CD14-positive monocyte (primary cell): Measurements from ENCODE around the gene GGT1. TPM values are rescaled to one million over a fixed set of nuclear protein-coding genes. Genes with fewer than 3 reads are reported as not detected.

Experiments used
- DNase-seq, 3 donors: peaks; one replicate each; pipeline ENCODE4 v3.0.0-alpha.2; 2011 to 2022
- H2AFZ ChIP-seq: 2 replicates; pipeline ENCODE4 v1.6.0; 2012; ENCODE audit warnings: mild to moderate bottlenecking, low read depth, low read length, inconsistent platforms; ENCODE audit not compliant: insufficient read depth, poor library complexity, severe bottlenecking
- H3K27ac ChIP-seq, 2 donors: 1 replicate in 1 of 2; 2 replicates in 1 of 2; pipeline ENCODE4 v1.5.1; 2012 to 2013; ENCODE audit warnings: low read length in 2 of 2, control low read depth in 1 of 2, inconsistent platforms in 1 of 2, low read depth in 1 of 2, mild to moderate bottlenecking in 1 of 2
- H3K27me3 ChIP-seq, 2 donors: one replicate each; pipeline versions ENCODE4 v1.6.0 to v1.6.1; 2011 to 2013; ENCODE audit warnings: low read length in 2 of 2; ENCODE audit not compliant: control insufficient read depth in 2 of 2, insufficient read depth in 2 of 2
- H3K36me3 ChIP-seq, 2 donors: replicated peaks in 1 of 2; 1 replicate in 1 of 2; 2 replicates in 1 of 2; pipeline versions ENCODE4 v1.5.1 to v1.6.1; 2012 to 2013; ENCODE audit warnings: low read length in 2 of 2, control low read depth in 1 of 2, inconsistent platforms in 1 of 2, mild to moderate bottlenecking in 1 of 2; ENCODE audit not compliant: insufficient read depth in 2 of 2, control insufficient read depth in 1 of 2
- H3K4me1 ChIP-seq, 2 donors: 1 replicate in 1 of 2; 2 replicates in 1 of 2; pipeline versions ENCODE4 v1.5.1 to v1.6.1; 2012 to 2013; ENCODE audit warnings: low read length in 2 of 2, control low read depth in 1 of 2, inconsistent platforms in 1 of 2, mild to moderate bottlenecking in 1 of 2, moderate library complexity in 1 of 2; ENCODE audit not compliant: insufficient read depth in 2 of 2, control insufficient read depth in 1 of 2
- H3K4me2 ChIP-seq: replicated peaks from 2 replicates; pipeline ENCODE3; 2012; ENCODE audit warnings: low read length, moderate library complexity, mild to moderate bottlenecking; ENCODE audit not compliant: poor library complexity, severe bottlenecking; ENCODE audit errors: extremely low read depth
- H3K4me3 ChIP-seq, 3 experiments: fragments of 200-600 bp in 1 of 3; sonication (generic) in 1 of 3; replicated peaks in 1 of 3; 1 replicate in 2 of 3; 2 replicates in 1 of 3; pipeline ENCODE4 v1.5.1; 2011 to 2013; ENCODE audit warnings: low read length in 3 of 3, mild to moderate bottlenecking in 3 of 3, control low read depth in 2 of 3, low read depth in 2 of 3, inconsistent platforms in 1 of 3, moderate library complexity in 1 of 3
- H3K79me2 ChIP-seq: 2 replicates; pipeline ENCODE4 v1.6.0; 2012; ENCODE audit warnings: mild to moderate bottlenecking, control low read depth, inconsistent platforms, low read length, moderate library complexity; ENCODE audit not compliant: insufficient read depth
- H3K9ac ChIP-seq: 2 replicates; pipeline ENCODE4 v1.6.0; 2017; ENCODE audit warnings: low read length, mild to moderate bottlenecking; ENCODE audit not compliant: insufficient read depth, poor library complexity, severe bottlenecking
- H3K9me3 ChIP-seq, 2 donors: replicated peaks in 1 of 2; 1 replicate in 1 of 2; 2 replicates in 1 of 2; pipeline versions ENCODE4 v1.5.1 to v1.6.1; 2012 to 2013; ENCODE audit warnings: low read length in 2 of 2, control low read depth in 1 of 2; ENCODE audit not compliant: control insufficient read depth in 1 of 2, insufficient read depth in 1 of 2
- H4K20me1 ChIP-seq: 2 replicates; pipeline ENCODE4 v1.6.0; 2012; ENCODE audit warnings: mild to moderate bottlenecking, low read length, control low read depth, moderate library complexity; ENCODE audit not compliant: insufficient read depth
- H3K27ac Mint-ChIP-seq, 7 donors: one replicate each; pipeline ENCODE4 v1.8.0; 2020; ENCODE audit warnings: mild to moderate bottlenecking in 7 of 7, mixed read lengths in 7 of 7, moderate library complexity in 6 of 7, inconsistent platforms in 2 of 7
- H3K27me3 Mint-ChIP-seq, 3 donors: one replicate each; pipeline ENCODE4 v1.8.0; 2021 to 2022; ENCODE audit warnings: low read depth in 3 of 3, mild to moderate bottlenecking in 3 of 3, mixed read lengths in 3 of 3, moderate library complexity in 3 of 3, inconsistent platforms in 1 of 3
- H3K36me3 Mint-ChIP-seq, 2 donors: one replicate each; pipeline ENCODE4 v1.8.0; 2020; ENCODE audit warnings: mixed read lengths in 2 of 2, inconsistent platforms in 1 of 2, mild to moderate bottlenecking in 1 of 2
- H3K4me1 Mint-ChIP-seq: one replicate; pipeline ENCODE4 v1.8.0; 2020; ENCODE audit warnings: mild to moderate bottlenecking, mixed read lengths
- H3K4me3 Mint-ChIP-seq, 2 donors: one replicate each; pipeline ENCODE4 v1.8.0; 2020; ENCODE audit warnings: mild to moderate bottlenecking in 2 of 2, mixed read lengths in 2 of 2, moderate library complexity in 1 of 2
- H3K9me3 Mint-ChIP-seq, 7 donors: one replicate each; pipeline ENCODE4 v1.8.0; 2020 to 2022; ENCODE audit warnings: mixed read lengths in 7 of 7, mild to moderate bottlenecking in 6 of 7, moderate library complexity in 6 of 7, inconsistent platforms in 2 of 7
- CTCF ChIP-seq: fragments of 200-600 bp; IDR thresholded peaks from one replicate; pipeline ENCODE4 v1.8.0; 2022; ENCODE audit warnings: antibody characterized with exemption, mild to moderate bottlenecking
- WGBS: methylation state at CpG from one replicate; pipeline ENCODE4 v1.1.5; 2013; ENCODE audit warnings: missing lambda C conversion rate; ENCODE audit not compliant: insufficient coverage; 5-methylcytosine and 5-hydroxymethylcytosine counted together
- intact Hi-C, 2 donors: fragments of 100-400 bp; cut with micrococcal nuclease; formaldehyde crosslinking; loops; one replicate each; pipeline versions ENCODE4 v1.15.0 to v1.15.1; 2023
- polyA plus RNA-seq, 3 donors: library from polyadenylated mRNA; depleted of rRNA in 1 of 3; unstranded in 2 of 3; stranded (reverse) in 1 of 3; fragments of 300-500 nt in 2 of 3; fragments of >200 nt in 1 of 3; fragmentation: Illumina TruSeq in 2 of 3; gene quantifications; 1 replicate in 2 of 3; 2 replicates in 1 of 3; pipeline ENCODE4 v1.2.3, GENCODE V29; 2012 to 2021

GGT1 gene
- polyA plus RNA-seq, 3 donors, result 16.0 to 26.5 (median 25.5) TPM

- Histone ChIP-seq H2AFZ (no peak overlapping the region), H3K27me3 (no peaks in the 10 kb centered on the region), H3K9ac (no peak overlapping the region), H3K4me3 (no peak overlapping the region), H3K4me2 (no peak overlapping the region), H3K36me3 (no peaks in the 10 kb centered on the region), H3K4me1 (peaks cover 8 to 15% of the 10 kb centered on the region in 2 donors), H3K79me2 (no peaks in the 10 kb centered on the region), H3K9me3 (no peaks in the 10 kb centered on the region), H4K20me1 (no peaks in the 10 kb centered on the region), H3K27ac (no peak overlapping the region)
- H3K27ac Mint-ChIP-seq, result peak overlapping the region in 1 of 7 donors; percentile 71
- DNase-seq, result no peak
- H3K4me1 Mint-ChIP-seq, result peaks cover 9% of the 10 kb centered on the region
- WGBS, result 97% methylated on average over 6 of the region's 6 CpGs
- peaks cover 0 to 9% (median 2%) of the 10 kb centered on the region in 3 donors for H3K27me3 Mint-ChIP-seq
- no peak for TF ChIP-seq CTCF
- intact Hi-C loops, result no loop called here
- no peaks in the 10 kb centered on the region for H3K9me3 Mint-ChIP-seq
- no peaks in the 10 kb centered on the region for H3K36me3 Mint-ChIP-seq
- no peak overlapping the region for H3K4me3 Mint-ChIP-seq
Observed at GRCh38 chr22:24591286-24591830, 11.6 kb upstream of the GGT1 start.

GRCh38 chr22:24592058-24592850, 10.7 kb upstream of the GGT1 start:
- Histone ChIP-seq H3K4me1 (peaks cover 8 to 15% of the 10 kb centered on the region in 2 donors), H3K36me3 (no peaks in the 10 kb centered on the region), H3K27me3 (no peaks in the 10 kb centered on the region), H3K9ac (peak overlapping the region; percentile 80), H3K4me2 (peak overlapping the region; percentile 84), H4K20me1 (no peaks in the 10 kb centered on the region), H2AFZ (peak overlapping the region; percentile 77), H3K9me3 (no peaks in the 10 kb centered on the region), H3K4me3 (peak overlapping the region; percentile 30 to 77 (median 42)), H3K27ac (no peak overlapping the region), H3K79me2 (no peaks in the 10 kb centered on the region)
- Mint-ChIP-seq H3K9me3 (no peaks in the 10 kb centered on the region), H3K4me3 (peak overlapping the region; percentile 88 to 91), H3K4me1 (peaks cover 9% of the 10 kb centered on the region), H3K27ac (peak overlapping the region in 5 of 7 donors; percentile 13 to 88 (median 61)), H3K36me3 (no peaks in the 10 kb centered on the region), H3K27me3 (peaks cover 0 to 9% (median 2%) of the 10 kb centered on the region in 3 donors)
- 11% methylated on average over 31 of the region's 33 CpGs for WGBS
- intact Hi-C loops, result no loop called here
- no peak for TF ChIP-seq CTCF
- DNase-seq, result no peak
